Stomach (tissue), 9 donors: ENCODE data around the gene RBSN. TPM values are rescaled to one million over a fixed set of nuclear protein-coding genes. Genes with fewer than 3 reads are reported as not detected.

ENCODE experiments used
- DNase-seq, 2 donors: peaks; one replicate each; pipeline versions ENCODE4 v3.0.0 to v3.0.0-alpha.2; 2013 to 2019
- H3K27ac ChIP-seq, 5 donors: fragments of 200-600 bp in 4 of 5; sonication (generic) in 4 of 5; one replicate each; pipeline ENCODE4 v1.5.1; 2013 to 2019; ENCODE audit warnings: mild to moderate bottlenecking in 1 of 5, moderate library complexity in 1 of 5
- H3K27me3 ChIP-seq, 3 donors: fragments of 200-600 bp; sonication (generic); one replicate each; pipeline ENCODE4 v1.5.1; 2017 to 2019; ENCODE audit warnings: mixed run types in 1 of 3
- H3K36me3 ChIP-seq, 4 donors: fragments of 200-600 bp; sonication (generic); 1 replicate in 3 of 4; 2 replicates in 1 of 4; pipeline ENCODE4 v1.5.1; 2016 to 2019
- H3K4me1 ChIP-seq, 4 donors: fragments of 200-600 bp; sonication (generic); one replicate each; pipeline ENCODE4 v1.5.1; 2016 to 2019
- H3K4me3 ChIP-seq, 4 donors: fragments of 200-600 bp; sonication (generic) in 3 of 4; one replicate each; pipeline ENCODE4 v1.5.1; 2016 to 2019; ENCODE audit warnings: mild to moderate bottlenecking in 1 of 4
- H3K9me3 ChIP-seq, 4 donors: fragments of 200-600 bp; sonication (generic); one replicate each; pipeline ENCODE4 v1.5.1; 2016 to 2019
- CTCF ChIP-seq, 7 experiments: fragments of 450-650 bp in 4 of 7; fragments of 200-600 bp in 3 of 7; sonication (generic) in 3 of 7; IDR thresholded peaks; one replicate each; pipeline ENCODE4 v1.5.1; 2016 to 2019; ENCODE audit warnings: antibody characterized with exemption in 7 of 7, control low read depth in 2 of 7, mild to moderate bottlenecking in 1 of 7
- EP300 ChIP-seq: sonication (generic); formaldehyde crosslinking; IDR thresholded peaks from one replicate; pipeline ENCODE4 v1.6.1; 2017; ENCODE audit warnings: antibody characterized with exemption
- POLR2A ChIP-seq, 4 donors: fragments of 450-650 bp; IDR thresholded peaks; one replicate each; pipeline ENCODE4 v1.6.1; 2016; ENCODE audit warnings: antibody characterized with exemption in 4 of 4, control low read depth in 2 of 4, mild to moderate bottlenecking in 1 of 4, moderate library complexity in 1 of 4
- POLR2AphosphoS5 ChIP-seq, 3 donors: sonication (generic); formaldehyde crosslinking; IDR thresholded peaks; one replicate each; pipeline ENCODE4 v1.6.1; 2016; ENCODE audit warnings: antibody characterized with exemption in 3 of 3
- WGBS, 5 donors: extraction: QIAGEN DNeasy Blood & Tissue Kit in 3 of 5; methylation state at CpG; one replicate each; pipeline versions ENCODE4 v1.1.5 to v1.1.7; 2013 to 2018; 5-methylcytosine and 5-hydroxymethylcytosine counted together
- intact Hi-C: fragments of 100-400 bp; cut with DNase I; formaldehyde crosslinking; loops from one replicate; pipeline ENCODE4 v1.15.1; 2023; ENCODE audit warnings: low total_unique reads
- polyA plus RNA-seq, 3 donors: library from polyadenylated mRNA; stranded (reverse); fragments of 200-250 nt; gene quantifications; one replicate each; pipeline ENCODE4 v1.2.3, GENCODE V29; 2013
- total RNA-seq, 5 donors: library from RNA; depleted of rRNA; stranded (reverse); fragments of >200 nt; gene quantifications; one replicate each; pipeline versions ENCODE4 v1.1.0 to v1.2.3, GENCODE V29; 2014 to 2016
- donor health status: healthy with polysubstance abuse.
- donor health status: Bipolar disorder and iron deficiency.
- donor health status: healthy.

The RBSN gene
- total and polyA plus RNA-seq, 8 donors, result 4.3 to 127 (median 15.8) TPM

GRCh38 chr3:15122398-15122797, 23.4 kb upstream of the RBSN start:
- Histone ChIP-seq H3K4me3 (no peak overlapping the region), H3K36me3 (no peaks in the 10 kb centered on the region), H3K27me3 (peaks cover 0 to 21% (median 0%) of the 10 kb centered on the region in 3 donors), H3K9me3 (no peaks in the 10 kb centered on the region), H3K27ac (no peak overlapping the region), H3K4me1 (peaks cover 0 to 5% (median 1%) of the 10 kb centered on the region in 4 donors)
- TF ChIP-seq POLR2AphosphoS5 (IDR thresholded peaks at IDR 0.05), result no peak
- TF ChIP-seq CTCF (IDR thresholded peaks at IDR 0.05), result no peak
- no peak for TF ChIP-seq POLR2A (IDR thresholded peaks at IDR 0.05)
- no peak for TF ChIP-seq EP300
- DNase-seq, result no peak
- intact Hi-C loops, result no loop called here
- 89 to 94% (median 92%) methylated on average over 4 of the region's 4 CpGs for WGBS, 5 donors

GRCh38 chr3:15121936-15122335, 23.0 kb upstream of the RBSN start:
- 65 to 82% (median 76%) methylated on average over 3 of the region's 3 CpGs for WGBS, 5 donors
- no peak overlapping the region for H3K4me3 ChIP-seq
- no peaks in the 10 kb centered on the region for H3K9me3 ChIP-seq
- peaks cover 0 to 21% (median 0%) of the 10 kb centered on the region in 3 donors for H3K27me3 ChIP-seq
- peaks cover 0 to 5% (median 1%) of the 10 kb centered on the region in 4 donors for H3K4me1 ChIP-seq
- H3K36me3 ChIP-seq, result no peaks in the 10 kb centered on the region
- TF ChIP-seq CTCF (IDR thresholded peaks at IDR 0.05) (no peak), POLR2AphosphoS5 (IDR thresholded peaks at IDR 0.05) (no peak), EP300 (no peak), POLR2A (IDR thresholded peaks at IDR 0.05) (no peak)
- no peak overlapping the region for H3K27ac ChIP-seq
- peak in 1 of 2 donors; percentile 0 for DNase-seq
- intact Hi-C loops, result no loop called here

- Histone ChIP-seq H3K27me3 (peaks cover 0 to 21% (median 0%) of the 10 kb centered on the region in 3 donors), H3K27ac (no peak overlapping the region), H3K4me3 (no peak overlapping the region), H3K36me3 (no peaks in the 10 kb centered on the region), H3K9me3 (no peaks in the 10 kb centered on the region), H3K4me1 (peaks cover 0 to 5% (median 1%) of the 10 kb centered on the region in 4 donors)
- peak in 1 of 2 donors; percentile 12 for DNase-seq
- TF ChIP-seq CTCF (IDR thresholded peaks at IDR 0.05) (no peak), POLR2A (IDR thresholded peaks at IDR 0.05) (no peak)
- intact Hi-C loops, result no loop called here
- WGBS, 5 donors, result 11 to 31% (median 29%) methylated on average over 2 of the region's 2 CpGs
Measured at GRCh38 chr3:15120986-15121385, 22.0 kb upstream of the RBSN start.

GRCh38 chr3:15117011-15117410, 18.1 kb upstream of the RBSN start:
- WGBS, 5 donors, result 77 to 91% (median 79%) methylated on average over 3 of the region's 3 CpGs
- peaks cover 0 to 5% (median 1%) of the 10 kb centered on the region in 4 donors for H3K4me1 ChIP-seq
- DNase-seq, result peak in 1 of 2 donors; percentile 0
- H3K27me3 ChIP-seq, result peaks cover 0 to 21% (median 0%) of the 10 kb centered on the region in 3 donors
- no peak overlapping the region for H3K27ac ChIP-seq
- TF ChIP-seq CTCF (IDR thresholded peaks at IDR 0.05) (no peak), POLR2A (IDR thresholded peaks at IDR 0.05) (no peak), POLR2AphosphoS5 (IDR thresholded peaks at IDR 0.05) (no peak), EP300 (no peak)
- H3K9me3 ChIP-seq, result no peaks in the 10 kb centered on the region
- no peaks in the 10 kb centered on the region for H3K36me3 ChIP-seq
- intact Hi-C loops, result no loop called here
- no peak overlapping the region for H3K4me3 ChIP-seq
